Dermis microvascular lymphatic vessel endothelial cell (primary cell): ENCODE measurements around the gene ADCY2. TPM values are rescaled to one million over a fixed set of nuclear protein-coding genes. Genes with fewer than 3 reads are reported as not detected.
"Not testable (repeated sequence)": the region's sequence is repeated elsewhere in the genome, so short reads cannot be mapped to it uniquely, and the experiment has no call there.

Experiments
- DNase-seq, 2 donors: peaks; one replicate each; pipeline versions ENCODE4 v3.0.0 to v3.0.0-alpha.2; 2010; ENCODE audit warnings: low read depth in 2 of 2
- total RNA-seq: library from RNA; depleted of rRNA; stranded (reverse); fragments of >200 nt; gene quantifications from 2 replicates; pipeline ENCODE4 v1.2.1, GENCODE V29; 2014

ADCY2 gene
- total RNA-seq, 1 donor from 2014 or later = not detected

DNA sequence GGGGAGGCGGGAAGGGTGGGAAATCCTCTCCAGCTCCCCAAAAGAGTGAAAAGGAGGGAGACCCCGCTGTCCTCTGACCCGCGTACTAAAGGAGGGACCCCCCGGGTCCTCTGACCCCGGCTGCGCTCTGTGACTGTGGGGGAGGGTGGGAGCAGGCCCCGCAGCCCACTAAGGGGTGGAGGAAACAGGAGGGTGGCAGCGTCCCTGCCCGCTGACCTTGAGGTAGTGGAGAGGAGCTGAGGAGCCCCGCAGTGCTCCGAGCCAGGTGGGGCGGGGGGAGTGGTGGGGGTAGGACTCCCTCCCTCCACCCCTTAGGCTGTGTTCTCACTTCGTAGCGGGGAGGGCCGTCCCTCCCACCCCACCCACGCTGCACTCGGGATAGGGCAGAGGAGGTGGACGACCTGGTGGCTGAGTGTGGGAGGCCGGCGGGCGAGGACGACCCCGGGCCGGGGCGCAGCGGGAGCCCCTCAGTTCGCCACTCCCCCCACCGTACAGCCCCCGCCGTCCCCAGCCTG, 449 bp upstream of the ADCY2 start:
- DNase-seq = no peak

- DNase-seq = no peak
These were observed 946 bp downstream of the ADCY2 start for GRCh38 chr5:7396713-7397454.

DNA sequence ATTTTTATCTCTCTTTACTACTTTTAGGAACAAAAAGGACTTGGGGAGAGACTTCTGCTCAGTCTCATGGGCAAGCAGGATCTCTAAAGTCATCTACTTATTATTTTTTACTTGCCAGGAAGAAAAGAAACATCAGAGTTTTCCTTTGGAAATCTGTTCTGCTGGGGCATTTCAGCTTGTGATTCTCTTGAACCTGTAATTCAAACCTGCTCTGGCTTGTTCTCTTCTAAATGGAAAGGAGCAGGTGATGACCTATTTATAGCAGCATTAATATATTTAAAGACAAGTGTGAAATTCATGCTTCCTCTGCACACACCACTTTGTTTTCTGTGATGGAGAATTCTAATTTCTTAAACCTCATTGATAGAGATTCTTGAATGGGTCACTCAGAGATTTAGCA, 2.0 kb downstream of the ADCY2 start:
- DNase-seq = no peak

DNA sequence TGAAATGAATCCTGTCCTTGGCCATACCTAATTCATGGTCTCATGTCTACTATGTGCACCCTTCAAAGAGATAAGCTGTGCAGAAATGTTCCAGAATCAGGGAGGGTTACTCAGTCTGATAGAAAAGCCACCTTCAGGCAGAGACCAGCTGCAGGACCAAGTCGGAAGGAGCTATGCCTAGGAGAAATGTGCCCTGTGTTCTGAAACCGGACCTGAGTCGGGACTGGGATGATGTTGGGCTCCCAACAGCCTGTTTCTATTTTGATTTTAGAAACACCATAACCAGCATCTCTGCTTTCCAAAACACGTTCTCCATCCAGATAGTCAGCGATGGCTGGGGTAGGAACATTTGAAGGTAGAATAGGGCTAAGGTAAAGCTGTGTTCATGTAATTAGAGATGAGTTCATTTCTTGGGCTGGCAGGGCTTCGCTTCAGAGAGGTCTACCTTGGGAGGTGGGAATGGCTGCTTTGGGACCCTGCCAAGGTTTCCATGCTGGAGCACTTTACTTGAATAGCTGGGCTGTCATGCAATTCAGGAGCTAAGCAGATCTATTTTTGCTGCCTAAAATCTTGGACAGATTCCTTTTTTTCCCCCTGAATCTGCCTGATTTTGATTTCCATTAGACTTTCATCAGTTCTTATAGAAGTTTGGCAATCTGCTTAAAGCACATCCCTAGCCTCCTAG, 2.8 kb downstream of the ADCY2 start:
- DNase-seq = no peak

- DNase-seq = no peak
These were observed 9.3 kb downstream of the ADCY2 start for GRCh38 chr5:7405277-7405676.

GRCh38 chr5:7410936-7411511, 15.1 kb downstream of the ADCY2 start:
- no peak for DNase-seq

DNA sequence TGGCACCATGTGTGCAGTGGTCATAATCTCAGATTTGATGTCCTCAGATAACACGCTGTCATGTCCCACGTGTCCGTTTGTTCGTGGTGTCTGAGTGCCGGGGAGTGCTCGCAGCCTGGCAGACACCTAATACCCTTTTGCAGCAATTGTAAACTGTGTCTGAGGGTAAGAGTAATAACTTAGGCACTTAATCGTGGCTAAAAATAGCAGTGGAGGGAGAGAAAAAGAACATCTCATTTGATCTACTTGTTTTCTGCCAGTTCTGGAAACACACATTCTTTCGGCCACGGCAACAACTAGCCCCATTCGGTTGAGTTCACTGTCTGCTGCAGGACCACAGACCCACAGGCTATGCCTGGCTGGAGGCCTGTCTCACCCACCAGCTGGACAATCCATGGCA, 16.5 kb downstream of the ADCY2 start:
- no peak for DNase-seq

DNA sequence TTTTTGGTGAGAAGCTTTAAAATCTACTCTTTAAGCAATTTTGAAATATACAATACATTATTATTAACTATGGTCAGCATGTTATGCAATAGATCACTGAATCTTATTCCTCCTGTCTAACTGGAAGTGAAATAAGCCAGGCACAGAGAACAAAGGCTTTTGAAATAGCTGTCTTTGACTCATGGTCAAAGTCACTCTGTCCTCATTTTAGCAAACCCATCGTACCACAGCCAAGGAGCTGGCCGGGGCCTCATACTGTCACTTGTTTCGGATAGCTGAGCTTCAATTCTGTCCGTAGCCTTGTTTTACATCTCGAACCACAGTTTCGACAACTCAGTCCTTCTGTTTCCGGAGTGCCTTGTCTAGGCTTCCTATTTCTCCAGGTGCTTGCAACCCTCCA, 19.2 kb downstream of the ADCY2 start:
- no peak for DNase-seq

GRCh38 chr5:7415587-7416535, 19.9 kb downstream of the ADCY2 start:
- no peak for DNase-seq

GRCh38 chr5:7418276-7418675, 22.3 kb downstream of the ADCY2 start:
- DNase-seq = no peak

DNA sequence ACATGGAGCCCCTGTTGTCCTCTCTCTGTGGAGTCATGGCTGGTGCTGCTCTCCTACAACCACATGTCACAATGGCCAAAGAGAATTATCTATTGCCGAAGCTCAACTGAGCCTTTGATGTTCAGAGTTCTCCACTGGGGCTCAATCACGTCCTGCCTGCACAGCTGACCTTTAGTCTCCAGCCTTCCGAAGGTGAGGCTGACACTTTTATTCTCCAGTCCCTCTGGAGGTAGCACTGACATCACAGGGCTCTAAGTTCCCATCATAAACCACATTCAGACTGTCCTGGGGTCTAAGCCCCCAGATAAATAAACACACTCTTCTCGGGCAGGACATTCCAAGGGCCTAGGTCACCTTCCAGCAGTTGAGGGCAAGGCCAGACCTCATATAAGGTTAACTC, 23.4 kb downstream of the ADCY2 start:
- no peak for DNase-seq

- DNase-seq = no peak
These were observed 23.9 kb downstream of the ADCY2 start for GRCh38 chr5:7419846-7420245.

- no peak for DNase-seq
These were observed 24.8 kb downstream of the ADCY2 start for GRCh38 chr5:7420510-7421280.

DNA sequence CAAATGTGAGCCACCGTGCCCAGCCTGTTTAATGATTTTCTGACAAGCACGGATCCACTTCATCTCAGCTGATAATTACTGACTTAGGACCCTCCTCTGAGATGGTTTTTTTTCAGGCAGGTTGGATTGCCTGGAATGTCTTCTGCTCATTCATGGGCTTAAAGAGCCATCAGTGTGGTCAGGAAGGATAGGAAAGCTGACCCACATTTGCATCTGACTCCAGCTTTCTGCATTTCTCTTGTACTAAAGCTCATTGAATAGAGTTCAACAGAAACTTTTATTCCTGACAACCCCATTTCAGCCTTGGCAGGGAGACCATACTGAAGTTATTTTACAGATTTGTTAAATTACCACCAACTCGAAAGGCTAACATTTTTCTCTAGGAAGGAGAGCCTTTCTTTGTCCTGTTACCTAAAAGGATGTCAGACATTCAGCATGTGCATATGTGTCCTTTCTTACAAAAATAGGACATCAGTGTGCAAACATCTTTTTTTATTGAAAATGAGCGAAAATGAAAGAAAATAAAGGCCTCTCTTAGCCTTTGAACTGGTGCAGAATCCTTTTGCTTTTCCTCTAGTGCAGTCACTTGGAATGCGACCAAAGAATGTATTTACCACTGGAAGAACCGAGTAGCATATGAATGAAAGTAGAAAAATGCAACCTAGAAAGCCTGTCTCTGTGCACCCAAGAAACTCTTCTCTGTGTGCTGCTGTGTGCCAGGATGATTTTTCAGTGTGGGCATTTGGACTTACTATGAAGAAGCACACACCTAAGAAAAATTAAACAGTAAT, 26.6 kb downstream of the ADCY2 start:
- DNase-seq = no peak

DNA sequence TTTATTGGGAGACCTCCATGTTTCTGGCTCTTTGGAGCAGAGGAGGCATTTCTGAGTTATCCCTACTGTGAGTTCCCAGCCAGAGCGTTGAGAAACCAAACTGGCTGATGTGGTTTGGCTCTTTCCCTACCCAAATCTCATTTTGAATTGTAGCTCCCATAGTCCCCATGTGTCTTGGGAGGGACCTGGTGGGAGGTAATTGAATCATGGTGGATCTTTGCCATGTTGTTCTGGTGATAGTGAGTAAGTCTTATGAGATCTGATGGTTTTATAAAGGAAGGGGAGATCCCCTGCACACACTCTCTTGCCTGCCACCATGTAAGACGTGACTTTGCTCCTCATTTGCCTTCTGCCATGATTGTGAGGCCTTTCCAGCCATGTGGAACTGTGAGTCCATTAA, 27.3 kb downstream of the ADCY2 start:
- not testable (repeated sequence) for DNase-seq

DNA sequence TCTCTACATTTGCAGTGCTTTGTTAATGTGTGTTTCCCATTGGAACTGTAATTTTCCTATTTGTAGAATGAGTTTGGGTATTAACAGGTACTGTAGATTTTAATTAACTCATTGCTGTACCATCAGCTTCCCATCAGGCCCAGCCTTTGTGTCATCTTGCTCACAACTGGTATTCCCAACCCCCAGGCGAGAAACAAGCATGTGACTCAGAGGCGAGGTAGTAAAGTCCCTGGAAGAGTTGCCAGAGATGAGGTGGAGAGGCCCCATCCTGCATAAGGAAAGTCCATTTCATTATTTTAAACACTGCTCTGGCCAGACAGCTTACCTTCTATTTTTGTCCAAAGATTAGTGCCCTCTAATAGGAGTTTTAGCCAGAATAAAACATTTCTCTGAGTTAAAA, 29.9 kb downstream of the ADCY2 start:
- no peak for DNase-seq

GRCh38 chr5:7426284-7426683, 30.3 kb downstream of the ADCY2 start:
- DNase-seq = no peak

DNA sequence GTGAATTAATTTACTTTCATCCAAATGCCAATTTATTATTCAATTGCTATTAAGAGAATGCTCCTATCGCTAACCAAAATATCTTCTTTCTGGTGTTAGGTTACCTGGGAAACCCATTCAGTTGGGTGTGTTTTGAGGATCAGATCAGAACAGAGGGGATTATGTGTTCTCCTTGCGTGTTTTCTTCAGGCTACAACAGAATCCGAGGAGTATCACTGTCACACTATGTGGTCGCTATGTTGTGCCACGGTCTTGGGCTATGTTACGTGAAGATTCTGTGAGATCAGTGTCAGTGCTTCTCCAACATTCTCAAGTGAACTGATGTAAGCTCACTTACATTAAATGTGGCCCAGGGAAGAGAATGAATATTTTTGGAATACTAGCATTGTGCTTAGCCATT, 39.0 kb downstream of the ADCY2 start:
- DNase-seq = no peak

DNA sequence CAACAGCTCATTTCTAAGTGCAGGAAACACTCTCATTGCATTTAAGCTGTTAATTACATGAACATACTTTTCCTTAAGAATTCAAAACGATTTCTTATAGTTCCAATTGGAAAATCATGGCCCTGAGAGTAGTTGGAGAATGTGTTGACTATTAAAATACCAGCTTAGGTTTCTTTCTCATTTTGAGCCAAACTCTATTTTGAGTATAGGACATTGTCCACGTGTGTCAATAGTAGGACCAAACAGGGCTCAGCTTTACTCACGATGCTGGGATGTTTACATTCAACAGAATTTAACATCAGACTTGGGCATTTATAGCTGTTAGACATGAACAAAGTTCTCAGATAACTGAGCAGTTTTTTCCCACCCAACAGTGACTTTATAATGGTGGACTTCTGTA, 39.6 kb downstream of the ADCY2 start:
- DNase-seq = no peak

DNA sequence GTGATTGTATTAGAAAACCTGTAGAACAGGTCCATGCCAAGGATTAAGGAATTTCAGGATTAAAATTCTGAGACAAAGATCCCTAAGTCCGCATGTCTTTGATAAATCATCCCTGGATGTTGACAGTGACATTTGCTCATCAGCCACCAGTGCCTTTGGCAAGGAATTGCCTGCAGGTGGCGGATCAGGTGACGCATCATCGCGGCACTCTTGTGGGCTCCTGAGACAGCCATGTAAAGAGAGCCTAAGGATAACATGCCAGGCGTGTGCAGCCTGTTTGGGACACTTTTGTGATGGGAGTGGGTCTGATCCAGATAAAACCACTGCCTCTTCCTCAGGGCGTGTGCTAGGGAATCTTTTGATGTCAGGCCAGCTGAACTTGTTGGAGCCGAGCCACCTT, 40.6 kb downstream of the ADCY2 start:
- no peak for DNase-seq
